K562 (cell line): ENCODE data around the gene TSHR. TPM values are rescaled to one million over a fixed set of nuclear protein-coding genes. Genes with fewer than 3 reads are reported as not detected.

ENCODE experiments used
- ATAC-seq: fragments of 200-7000 bp; cut with Tn5 transposase; 3 replicates; pipeline ENCODE4 v1.9.1; 2020; ENCODE audit warnings: moderate library complexity
- BruUV-seq: library from RNA; stranded (reverse); fragments of 400-500 nt; replicated peaks from 2 replicates; lab custom pipeline; 2021; lab: Mats Ljungman, UMichigan
- CTCF ChIA-PET: fragments of 300-600 bp; formaldehyde crosslinking; extraction: SDS; loops from one replicate; lab custom pipeline; 2021; ENCODE audit warnings: low intra/inter-chr PET ratio; lab: Yijun Ruan, JAX
- POLR2A ChIA-PET: fragments of 300-600, 350-650 bp; sonication (Branson Sonifier 250); formaldehyde crosslinking; extraction: SDS; loops from one replicate; lab custom pipeline; 2021; ENCODE audit warnings: antibody characterized with exemption, inconsistent platforms; lab: Yijun Ruan, JAX
- DNase-seq, 4 experiments: peaks; one replicate each; pipeline versions ENCODE4 v3.0.0 to v3.0.0-alpha.2; 2011 to 2018; ENCODE audit warnings: low spot score in 3 of 4, mixed read lengths in 3 of 4; ENCODE audit errors: extremely low read depth in 1 of 4
- FAIRE-seq: peaks from 2 replicates; lab custom pipeline; 2011; peaks lifted over from hg19 to GRCh38; lab: Jason Lieb, UNC
- H2AFZ ChIP-seq: 2 replicates; pipeline ENCODE4 v1.6.0; 2011; ENCODE audit warnings: low read depth, low read length, control low read depth, inconsistent platforms
- H3K27ac ChIP-seq: fragments of 200-600 bp; 3 replicates; pipeline ENCODE4 v1.8.0; 2011; ENCODE audit warnings: low read depth, mild to moderate bottlenecking, control low read depth, inconsistent platforms, low read length, moderate library complexity, mixed read lengths; ENCODE audit errors: extremely low read depth
- H3K27me3 ChIP-seq, 2 experiments: fragments of 300-600 bp in 1 of 2; 2 replicates in 1 of 2; 3 replicates in 1 of 2; pipeline versions ENCODE4 v1.6.0 to v1.8.0; 2011; ENCODE audit warnings: inconsistent platforms in 2 of 2, low read length in 2 of 2, mild to moderate bottlenecking in 1 of 2, mixed read lengths in 1 of 2, moderate library complexity in 1 of 2; ENCODE audit not compliant: control insufficient read depth in 2 of 2, insufficient read depth in 2 of 2
- H3K36me3 ChIP-seq: fragments of 300-600 bp; 3 replicates; pipeline ENCODE4 v1.8.0; 2011; ENCODE audit warnings: mild to moderate bottlenecking, low read length, inconsistent platforms; ENCODE audit not compliant: control insufficient read depth, insufficient read depth
- H3K4me1 ChIP-seq, 2 experiments: fragments of 200-600 bp in 1 of 2; replicated peaks in 1 of 2; 2 replicates in 1 of 2; 3 replicates in 1 of 2; pipeline versions ENCODE4 v1.5.1 to v1.8.0; 2011; ENCODE audit warnings: inconsistent platforms in 2 of 2, low read length in 2 of 2, mild to moderate bottlenecking in 1 of 2, mixed read lengths in 1 of 2, moderate library complexity in 1 of 2; ENCODE audit not compliant: control insufficient read depth in 2 of 2, insufficient read depth in 2 of 2
- H3K4me2 ChIP-seq: 2 replicates; pipeline ENCODE4 v1.6.1; 2011; ENCODE audit warnings: low read length, control low read depth, inconsistent platforms, mixed read lengths; ENCODE audit not compliant: insufficient read depth
- H3K4me3 ChIP-seq: fragments of 200-600 bp; sonication (generic), shearing (Covaris generic); 2 replicates; pipeline ENCODE4 v1.5.1; 2016; ENCODE audit warnings: control low read depth, inconsistent platforms
- H3K79me2 ChIP-seq: fragments of 200-600 bp; 3 replicates; pipeline ENCODE4 v1.8.0; 2011; ENCODE audit warnings: low read length, inconsistent platforms; ENCODE audit not compliant: control insufficient read depth, insufficient read depth
- H3K9ac ChIP-seq, 2 experiments: 2 replicates each; pipeline versions ENCODE4 v1.6.0 to v1.6.1; 2011; ENCODE audit warnings: low read depth in 2 of 2, low read length in 2 of 2, control low read depth in 1 of 2, inconsistent platforms in 1 of 2, mild to moderate bottlenecking in 1 of 2, mixed read lengths in 1 of 2; ENCODE audit not compliant: insufficient read depth in 1 of 2
- H3K9me1 ChIP-seq: one replicate; pipeline ENCODE4 v1.6.0; 2011; ENCODE audit warnings: inconsistent platforms, mild to moderate bottlenecking, low read length, moderate library complexity; ENCODE audit not compliant: control insufficient read depth, insufficient read depth
- H3K9me3 ChIP-seq: replicated peaks from 2 replicates; pipeline ENCODE4 v1.5.1; 2011; ENCODE audit warnings: low read depth, low read length, inconsistent platforms; ENCODE audit not compliant: control insufficient read depth, insufficient read depth
- H4K20me1 ChIP-seq: replicated peaks from 2 replicates; pipeline ENCODE4 v1.6.1; 2011; ENCODE audit warnings: low read length, inconsistent platforms, mixed read lengths; ENCODE audit not compliant: control insufficient read depth, insufficient read depth
- BACH1 ChIP-seq: fragments of 200-800 bp; sonication (Bioruptor generic); IDR thresholded peaks from 2 replicates; pipeline ENCODE4 v1.6.1; 2016; ENCODE audit warnings: missing genetic modification characterization, missing compliant biosample characterization
- RBM14 ChIP-seq: fragments of 200-400 bp; formaldehyde crosslinking; IDR thresholded peaks from 2 replicates; pipeline ENCODE4 v1.6.1; 2018; ENCODE audit warnings: low read depth, mild to moderate bottlenecking, low read length, moderate library complexity, borderline replicate concordance; ENCODE audit not compliant: insufficient read depth
- RFX5 ChIP-seq: IDR thresholded peaks from 2 replicates; pipeline ENCODE4 v1.6.1; 2011; ENCODE audit warnings: low read depth, mild to moderate bottlenecking, improper control_type of control experiment, low read length
- SETDB1 ChIP-seq: IDR thresholded peaks from one replicate; pipeline ENCODE4 v1.6.1; 2012; ENCODE audit warnings: low read length, control low read depth, inconsistent platforms
- ZNF280A ChIP-seq: fragments of 450-650 bp; IDR thresholded peaks from 2 replicates; pipeline ENCODE4 v1.6.1; 2018; ENCODE audit warnings: mild to moderate bottlenecking, low read depth; ENCODE audit not compliant: partially characterized antibody
- WGBS: fragments of 100-300 bp; shearing (Covaris generic); methylation state at CpG from one replicate; pipeline ENCODE4 v1.1.6; 2016; ENCODE audit warnings: low coverage, mixed read lengths; ENCODE audit not compliant: insufficient coverage; ENCODE audit errors: missing lambda C conversion rate; 5-methylcytosine and 5-hydroxymethylcytosine counted together
- in situ Hi-C: fragments of 300-500 bp; cut with MboI; formaldehyde crosslinking; loops from 4 replicates; pipeline ENCODE4 v1.15.0; 2018; ENCODE audit warnings: inconsistent platforms, mixed read lengths
- intact Hi-C: fragments of 100-400 bp; cut with micrococcal nuclease; formaldehyde crosslinking; loops from 2 replicates; pipeline ENCODE4 v1.14.2; 2022
- polyA plus RNA-seq, 8 experiments: library from polyadenylated mRNA; depleted of rRNA in 4 of 8; stranded (reverse) in 5 of 8; unstranded in 3 of 8; fragments of >200 nt; fragmentation: Nextera tagmentation in 2 of 8; fragmentation: Illumina TruSeq in 1 of 8; extraction: Ambion mirVana in 2 of 8; extraction: Trizol in 1 of 8; gene quantifications; 2 replicates each; pipeline versions ENCODE4 v1.2.1 to v1.2.3, GENCODE V29; 2011 to 2014; ENCODE audit warnings: inconsistent platforms in 1 of 8, missing spikeins in 1 of 8
- total RNA-seq, 7 experiments: library from RNA; depleted of rRNA in 6 of 7; stranded (reverse); fragments of >200 nt in 6 of 7; fragmentation: Illumina TruSeq in 2 of 7; extraction: Trizol in 2 of 7; gene quantifications; 2 replicates each; pipeline versions ENCODE4 v1.2.1 to v1.2.3, GENCODE V29; 2011 to 2021; ENCODE audit warnings: low replicate concordance in 1 of 7

The TSHR gene
- total and polyA plus RNA-seq, 9 of the 15 experiments (the other 6 are each of a cell fraction or from before 2014, with no cell fraction given): 0.01 to 0.10 TPM; not detected in 7

- no peak for FAIRE-seq
Observed at GRCh38 chr14:81133400-81133799, 178.0 kb downstream of the TSHR start.

More at GRCh38 chr14:81133400-81133799, 178.0 kb downstream of the TSHR start:
- ATAC-seq: no peak
- Histone ChIP-seq H3K9me3 (no peaks in the 10 kb centered on the region), H3K27ac (no peak overlapping the region), H3K9me1 (no peaks in the 10 kb centered on the region), H3K36me3 (no peaks in the 10 kb centered on the region), H3K4me3 (no peak overlapping the region), H2AFZ (no peak overlapping the region), H4K20me1 (no peaks in the 10 kb centered on the region), H3K9ac (no peak overlapping the region), H3K4me1 (no peaks in the 10 kb centered on the region), H3K27me3 (no peaks in the 10 kb centered on the region), H3K79me2 (no peaks in the 10 kb centered on the region), H3K4me2 (no peak overlapping the region)
- no TSS peak for BruUV-seq
- POLR2A ChIA-PET: interaction anchor here (0.6 kb wide), 1 partner anchor 459 kb away, joined by 3 read pairs; no protein-coding TSS in a partner anchor
- DNase-seq: no peak
- 0% methylated on average over 2 of the region's 2 CpGs for WGBS
- in situ Hi-C loops (no loop called here), intact Hi-C loops (no loop called here)
- CTCF ChIA-PET: no interaction called here
- no peak for TF ChIP-seq RFX5
- no peak for TF ChIP-seq RBM14
- no peak for TF ChIP-seq SETDB1
- no peak for TF ChIP-seq ZNF280A
- TF ChIP-seq BACH1 (tag): no peak
